Activated T-cell treated with anti-CD3 and anti-CD28 coated beads, Interleukin-2, amount 50 U/mL, for 24 hours (primary cell): ENCODE data around the gene LYRM4.

Source experiments
- DNase-seq: peaks from one replicate; pipeline ENCODE4 v3.0.0-alpha.2; 2020
- H3K27ac Mint-ChIP-seq: 2 replicates; pipeline ENCODE4 v1.8.0; 2020; ENCODE audit warnings: mild to moderate bottlenecking, mixed read lengths
- H3K27me3 Mint-ChIP-seq: 2 replicates; pipeline ENCODE4 v1.8.0; 2020; ENCODE audit warnings: mixed read lengths
- H3K36me3 Mint-ChIP-seq: 2 replicates; pipeline ENCODE4 v1.8.0; 2020; ENCODE audit warnings: low read depth, mixed read lengths
- H3K4me1 Mint-ChIP-seq: 2 replicates; pipeline ENCODE4 v1.8.0; 2020; ENCODE audit warnings: low read depth, mixed read lengths
- H3K4me3 Mint-ChIP-seq: 2 replicates; pipeline ENCODE4 v1.8.0; 2020; ENCODE audit warnings: mild to moderate bottlenecking, moderate library complexity, mixed read lengths
- H3K9me3 Mint-ChIP-seq: 2 replicates; pipeline ENCODE4 v1.8.0; 2020; ENCODE audit warnings: mixed read lengths

The LYRM4 gene

GRCh38 chr6:5174756-5175549 lies 85.8 kb downstream of the LYRM4 start:
- Mint-ChIP-seq H3K4me1 (peaks cover 57% of the 10 kb centered on the region), H3K36me3 (peaks cover 9% of the 10 kb centered on the region), H3K27me3 (no peaks in the 10 kb centered on the region), H3K4me3 (peak overlapping the region; percentile 60), H3K9me3 (no peaks in the 10 kb centered on the region), H3K27ac (peak overlapping the region; percentile 82)
- no peak for DNase-seq

DNA sequence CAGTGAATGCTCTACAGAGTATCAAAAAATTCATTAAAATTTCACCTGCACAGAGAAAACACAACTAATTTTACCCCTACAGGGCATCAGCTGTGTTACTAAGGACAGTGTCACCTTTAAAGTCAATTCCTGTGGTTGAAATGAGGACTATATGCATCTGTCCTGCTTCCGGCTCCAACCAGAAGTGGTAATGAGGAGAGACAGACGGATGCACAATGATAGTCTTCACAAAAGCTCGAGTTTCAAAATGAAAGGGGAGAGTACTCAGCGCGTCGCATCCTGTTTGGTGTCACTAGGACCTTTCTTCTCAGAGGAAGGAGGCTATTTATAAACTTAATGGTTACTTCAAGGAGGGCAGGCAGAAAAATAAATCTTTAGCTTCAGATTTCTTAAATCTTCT lies 86.5 kb downstream of the LYRM4 start:
- peak overlapping the region; percentile 82 for H3K27ac Mint-ChIP-seq
- H3K36me3 Mint-ChIP-seq, result peaks cover 8% of the 10 kb centered on the region
- DNase-seq, result no peak
- no peaks in the 10 kb centered on the region for H3K9me3 Mint-ChIP-seq
- H3K4me1 Mint-ChIP-seq, result peaks cover 50% of the 10 kb centered on the region
- H3K27me3 Mint-ChIP-seq, result no peaks in the 10 kb centered on the region
- peak overlapping the region; percentile 60 for H3K4me3 Mint-ChIP-seq

GRCh38 chr6:5173810-5174209 lies 86.9 kb downstream of the LYRM4 start:
- H3K4me3 Mint-ChIP-seq, result peak overlapping the region; percentile 60
- H3K4me1 Mint-ChIP-seq, result peaks cover 48% of the 10 kb centered on the region
- H3K27me3 Mint-ChIP-seq, result no peaks in the 10 kb centered on the region
- H3K9me3 Mint-ChIP-seq, result no peaks in the 10 kb centered on the region
- H3K36me3 Mint-ChIP-seq, result peaks cover 7% of the 10 kb centered on the region
- no peak for DNase-seq
- H3K27ac Mint-ChIP-seq, result peak overlapping the region; percentile 82

DNA sequence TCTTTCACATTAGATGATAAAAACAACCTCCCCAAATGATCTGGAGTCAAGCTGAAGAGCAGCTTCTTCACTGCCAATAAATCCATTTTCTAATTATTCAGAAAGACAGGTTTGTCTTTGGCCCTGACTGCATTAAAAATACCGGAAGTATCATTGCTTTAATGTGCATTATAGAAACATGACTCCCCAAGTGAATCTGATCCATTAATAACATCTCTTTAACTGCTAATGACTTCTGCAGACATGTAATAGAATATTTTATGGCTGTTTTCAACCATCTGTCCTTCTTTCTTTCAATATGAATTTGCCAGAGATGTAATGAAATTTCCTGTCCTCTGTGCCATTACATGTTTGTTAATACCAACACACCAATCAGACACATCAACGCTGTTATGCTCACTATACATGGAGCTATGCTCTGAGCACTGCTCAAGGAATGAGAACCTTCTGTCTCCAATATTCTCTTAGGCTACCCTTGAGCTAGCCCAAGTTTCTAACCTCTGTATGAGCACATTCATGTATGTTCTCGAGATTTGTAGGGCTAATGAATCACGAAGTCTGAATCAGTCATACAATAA lies 87.8 kb downstream of the LYRM4 start:
- no peak overlapping the region for H3K27ac Mint-ChIP-seq
- H3K27me3 Mint-ChIP-seq, result no peaks in the 10 kb centered on the region
- no peak for DNase-seq
- H3K9me3 Mint-ChIP-seq, result no peaks in the 10 kb centered on the region
- no peak overlapping the region for H3K4me3 Mint-ChIP-seq
- peaks cover 46% of the 10 kb centered on the region for H3K4me1 Mint-ChIP-seq
- H3K36me3 Mint-ChIP-seq, result peaks cover 7% of the 10 kb centered on the region

DNA sequence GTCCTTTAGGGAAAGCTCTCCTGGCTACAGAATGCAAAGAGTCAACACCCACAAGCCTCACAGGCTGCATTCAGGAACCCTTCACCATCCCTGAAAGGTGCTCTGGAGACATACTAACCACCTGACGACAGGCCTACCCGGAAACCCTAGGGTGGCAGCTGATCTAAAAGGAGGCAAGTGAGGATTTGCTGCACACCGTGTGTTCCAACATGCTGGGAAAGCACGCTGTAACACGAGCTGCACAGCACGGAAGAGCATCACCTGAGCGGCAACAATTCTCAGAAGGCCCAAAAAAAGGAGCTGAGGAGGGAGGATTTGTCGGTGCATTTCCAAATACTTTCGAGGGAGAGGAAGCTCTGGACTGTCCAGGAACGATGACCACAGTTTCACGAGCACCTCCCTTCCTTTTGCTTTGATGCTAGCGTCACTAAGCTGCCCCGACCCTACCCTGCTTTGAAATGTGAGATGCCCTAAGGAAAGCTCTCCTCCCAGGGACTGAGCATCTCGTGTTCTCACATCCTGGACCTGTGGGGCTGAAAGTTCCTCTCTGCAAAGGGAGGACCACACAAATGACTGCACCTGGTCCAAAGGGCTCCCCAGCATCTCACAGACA lies 88.6 kb downstream of the LYRM4 start:
- Mint-ChIP-seq H3K36me3 (peaks cover 7% of the 10 kb centered on the region), H3K27ac (no peak overlapping the region), H3K9me3 (no peaks in the 10 kb centered on the region), H3K4me1 (peaks cover 39% of the 10 kb centered on the region), H3K27me3 (no peaks in the 10 kb centered on the region), H3K4me3 (no peak overlapping the region)
- no peak for DNase-seq

DNA sequence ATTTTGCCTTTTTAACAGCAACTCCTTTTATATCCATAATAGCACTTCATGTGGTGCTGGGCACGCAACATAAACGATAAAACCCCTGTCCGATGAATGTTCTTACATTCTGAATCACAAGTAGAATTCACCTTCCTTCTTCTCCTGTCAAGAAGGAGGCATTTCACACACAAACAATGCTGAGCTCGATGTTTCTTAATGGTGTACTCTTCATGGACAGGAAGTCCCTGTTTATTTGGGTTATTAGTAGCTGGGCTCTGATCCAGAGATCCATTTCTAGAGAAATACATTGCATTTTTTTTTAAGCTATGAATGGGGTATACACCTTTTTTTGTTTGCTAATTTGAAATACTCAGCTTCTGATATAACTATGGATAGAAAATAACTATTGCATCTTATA lies 93.2 kb downstream of the LYRM4 start:
- H3K27ac Mint-ChIP-seq, result no peak overlapping the region
- no peaks in the 10 kb centered on the region for H3K9me3 Mint-ChIP-seq
- no peaks in the 10 kb centered on the region for H3K27me3 Mint-ChIP-seq
- peaks cover 9% of the 10 kb centered on the region for H3K4me1 Mint-ChIP-seq
- no peaks in the 10 kb centered on the region for H3K36me3 Mint-ChIP-seq
- no peak overlapping the region for H3K4me3 Mint-ChIP-seq
- DNase-seq, result no peak

DNA sequence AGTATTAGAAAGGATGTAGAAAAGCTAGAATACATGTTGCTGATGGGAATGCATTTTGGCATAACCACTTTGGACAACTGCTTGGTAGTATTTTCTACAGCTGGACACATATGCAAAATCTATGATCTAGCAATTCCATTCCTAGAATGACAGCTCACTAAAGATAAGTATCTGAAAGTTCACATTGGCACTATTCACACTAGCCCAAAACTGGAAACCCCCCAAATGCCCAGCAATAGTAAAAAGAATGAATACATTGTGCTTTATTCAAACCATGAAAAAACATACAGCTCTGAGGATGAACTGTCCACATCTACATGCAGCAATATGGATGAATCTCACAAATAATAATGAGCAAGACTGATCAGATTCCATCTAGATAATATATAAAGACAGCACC lies 96.7 kb downstream of the LYRM4 start:
- H3K27me3 Mint-ChIP-seq, result no peaks in the 10 kb centered on the region
- H3K27ac Mint-ChIP-seq, result no peak overlapping the region
- H3K9me3 Mint-ChIP-seq, result no peaks in the 10 kb centered on the region
- peaks cover 9% of the 10 kb centered on the region for H3K4me1 Mint-ChIP-seq
- no peak for DNase-seq
- H3K4me3 Mint-ChIP-seq, result no peak overlapping the region
- no peaks in the 10 kb centered on the region for H3K36me3 Mint-ChIP-seq

DNA sequence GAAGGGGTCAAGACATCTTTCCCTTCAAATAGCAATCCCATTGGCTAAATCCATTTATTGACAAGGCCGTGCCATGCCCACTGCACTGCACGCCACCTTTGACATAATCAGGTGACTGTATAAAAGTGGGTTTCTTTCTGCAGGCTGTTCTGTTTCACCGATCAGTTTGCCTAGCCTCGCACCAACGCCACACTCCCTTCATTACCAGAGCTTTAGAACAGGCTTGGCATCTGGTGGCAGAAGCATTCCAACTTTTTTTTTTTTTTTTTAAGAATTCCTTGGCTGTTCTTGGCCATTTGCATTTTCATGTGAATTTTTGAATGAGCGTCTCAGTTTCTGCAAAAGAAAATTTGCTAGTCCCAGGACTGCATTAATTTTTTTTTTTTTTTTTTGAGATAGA lies 97.5 kb downstream of the LYRM4 start:
- Mint-ChIP-seq H3K27ac (no peak overlapping the region), H3K4me3 (no peak overlapping the region), H3K36me3 (no peaks in the 10 kb centered on the region), H3K9me3 (no peaks in the 10 kb centered on the region), H3K27me3 (no peaks in the 10 kb centered on the region), H3K4me1 (peaks cover 9% of the 10 kb centered on the region)
- no peak for DNase-seq

DNA sequence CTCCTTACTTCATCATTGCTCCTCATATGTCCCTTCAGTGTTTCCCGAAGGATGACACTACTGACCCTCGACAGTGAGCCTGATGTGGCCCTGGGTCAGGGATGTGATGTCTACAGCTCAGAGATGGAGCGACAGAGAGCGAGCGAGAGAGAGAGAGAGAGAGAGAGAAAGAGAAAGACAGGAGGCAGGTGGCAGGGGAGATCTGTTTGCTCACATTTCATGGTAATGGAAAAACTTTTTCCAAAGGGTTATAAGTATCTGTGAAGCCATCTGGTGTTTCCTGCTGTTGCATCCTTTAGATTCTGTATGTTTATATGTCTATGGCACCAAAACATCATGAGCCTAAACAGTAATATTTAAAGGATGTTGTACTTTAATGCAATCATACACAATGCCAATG lies 98.4 kb downstream of the LYRM4 start:
- no peak overlapping the region for H3K4me3 Mint-ChIP-seq
- H3K27me3 Mint-ChIP-seq, result no peaks in the 10 kb centered on the region
- H3K9me3 Mint-ChIP-seq, result no peaks in the 10 kb centered on the region
- H3K27ac Mint-ChIP-seq, result no peak overlapping the region
- peaks cover 9% of the 10 kb centered on the region for H3K4me1 Mint-ChIP-seq
- no peaks in the 10 kb centered on the region for H3K36me3 Mint-ChIP-seq
- DNase-seq, result no peak

DNA sequence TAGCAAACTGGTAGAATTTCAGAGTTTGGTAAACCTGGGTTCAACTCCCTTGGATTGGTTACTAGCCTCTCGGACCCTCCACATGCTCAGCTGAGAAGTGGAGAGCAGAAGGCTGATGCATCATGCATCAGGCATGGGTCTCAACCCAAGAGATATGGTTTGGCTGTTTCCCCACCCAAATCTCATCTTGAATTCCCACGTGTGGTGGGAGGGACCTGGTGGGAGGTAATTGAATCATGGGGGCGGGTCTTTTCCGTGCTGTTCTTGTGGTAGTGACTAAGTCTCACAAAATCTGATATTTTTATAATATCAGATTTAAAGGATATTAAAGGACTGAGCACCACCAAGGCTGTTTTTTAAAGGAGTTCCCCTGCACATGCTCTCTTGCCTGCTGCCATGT lies 100.5 kb downstream of the LYRM4 start:
- no peak overlapping the region for H3K4me3 Mint-ChIP-seq
- no peaks in the 10 kb centered on the region for H3K27me3 Mint-ChIP-seq
- peaks cover 4% of the 10 kb centered on the region for H3K4me1 Mint-ChIP-seq
- no peaks in the 10 kb centered on the region for H3K9me3 Mint-ChIP-seq
- H3K36me3 Mint-ChIP-seq, result no peaks in the 10 kb centered on the region
- no peak overlapping the region for H3K27ac Mint-ChIP-seq
- no peak for DNase-seq

DNA sequence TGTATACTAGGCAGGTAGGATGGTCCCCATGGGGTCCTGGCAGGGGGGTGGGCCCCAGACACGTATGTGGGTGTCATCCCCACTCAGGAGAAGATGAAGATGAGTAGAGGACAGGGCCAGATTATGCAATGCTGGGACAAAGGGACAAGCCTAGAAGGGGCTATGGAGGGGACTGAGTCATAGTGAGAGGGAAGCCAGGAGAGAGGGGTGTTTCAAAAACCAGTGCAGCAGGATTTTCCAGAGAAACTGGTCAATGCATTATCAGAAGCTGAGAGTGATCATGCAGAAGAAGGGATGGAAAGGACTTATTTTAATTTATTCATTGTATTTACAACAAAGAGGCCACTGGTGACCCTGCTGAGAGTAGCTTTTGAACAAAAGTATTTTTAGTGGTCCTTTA lies 101.6 kb downstream of the LYRM4 start:
- no peak overlapping the region for H3K4me3 Mint-ChIP-seq
- no peaks in the 10 kb centered on the region for H3K36me3 Mint-ChIP-seq
- peaks cover 1% of the 10 kb centered on the region for H3K4me1 Mint-ChIP-seq
- no peaks in the 10 kb centered on the region for H3K27me3 Mint-ChIP-seq
- no peak for DNase-seq
- H3K27ac Mint-ChIP-seq, result no peak overlapping the region
- no peaks in the 10 kb centered on the region for H3K9me3 Mint-ChIP-seq

DNA sequence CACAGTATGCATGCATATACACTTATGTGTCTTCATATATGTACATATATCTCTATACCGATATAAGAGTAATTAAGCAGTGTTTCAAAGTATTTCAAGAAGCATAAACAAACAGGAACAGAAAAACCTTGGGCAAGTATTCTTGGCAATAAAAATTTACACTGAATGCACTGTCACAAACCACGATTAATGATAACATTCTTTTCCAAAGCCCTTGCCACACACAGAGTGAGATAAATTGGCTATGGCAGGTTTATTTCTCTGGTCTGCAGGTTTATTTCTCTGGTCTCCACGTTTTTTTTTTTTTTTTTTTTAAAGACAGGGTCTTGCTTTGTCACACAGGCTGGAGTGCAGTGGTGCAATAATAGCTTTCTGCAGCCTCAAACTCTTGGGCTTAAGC lies 102.6 kb downstream of the LYRM4 start:
- H3K27me3 Mint-ChIP-seq, result no peaks in the 10 kb centered on the region
- no peak overlapping the region for H3K27ac Mint-ChIP-seq
- no peaks in the 10 kb centered on the region for H3K9me3 Mint-ChIP-seq
- no peak for DNase-seq
- H3K4me1 Mint-ChIP-seq, result no peaks in the 10 kb centered on the region
- no peaks in the 10 kb centered on the region for H3K36me3 Mint-ChIP-seq
- no peak overlapping the region for H3K4me3 Mint-ChIP-seq

DNA sequence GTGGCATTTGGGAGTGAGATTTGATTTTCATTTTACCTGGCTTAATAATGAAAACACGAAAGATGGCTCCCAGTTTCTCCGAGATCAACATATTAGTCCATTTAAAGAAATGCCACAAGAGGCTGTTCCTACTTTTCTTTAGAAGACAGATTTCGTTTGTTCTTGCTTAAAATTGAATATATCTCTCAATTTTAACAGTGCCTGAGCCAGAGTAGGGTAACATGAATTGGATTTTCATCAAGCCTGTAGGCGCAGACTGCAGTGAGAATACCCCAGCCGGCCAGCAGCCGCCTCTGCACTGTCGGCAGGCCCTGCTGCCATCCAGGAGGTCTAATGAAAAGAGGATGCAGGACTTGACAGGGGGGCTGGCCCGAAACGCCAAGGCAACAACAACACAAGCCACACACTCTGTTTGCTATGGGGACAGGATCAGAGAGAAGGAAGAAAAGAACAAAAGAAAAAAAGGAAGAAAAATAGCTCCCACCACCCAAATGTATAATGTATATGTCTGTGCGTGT lies 103.1 kb downstream of the LYRM4 start:
- H3K9me3 Mint-ChIP-seq, result no peaks in the 10 kb centered on the region
- no peak for DNase-seq
- no peaks in the 10 kb centered on the region for H3K36me3 Mint-ChIP-seq
- H3K4me3 Mint-ChIP-seq, result no peak overlapping the region
- no peaks in the 10 kb centered on the region for H3K27me3 Mint-ChIP-seq
- no peaks in the 10 kb centered on the region for H3K4me1 Mint-ChIP-seq
- H3K27ac Mint-ChIP-seq, result no peak overlapping the region

- no peak overlapping the region for H3K4me3 Mint-ChIP-seq
- no peaks in the 10 kb centered on the region for H3K36me3 Mint-ChIP-seq
- no peaks in the 10 kb centered on the region for H3K4me1 Mint-ChIP-seq
- no peak for DNase-seq
- H3K27me3 Mint-ChIP-seq, result no peaks in the 10 kb centered on the region
- H3K27ac Mint-ChIP-seq, result no peak overlapping the region
- H3K9me3 Mint-ChIP-seq, result no peaks in the 10 kb centered on the region
These were observed 104.1 kb downstream of the LYRM4 start for GRCh38 chr6:5156627-5157026.

- H3K36me3 Mint-ChIP-seq, result no peaks in the 10 kb centered on the region
- H3K9me3 Mint-ChIP-seq, result no peaks in the 10 kb centered on the region
- H3K27ac Mint-ChIP-seq, result no peak overlapping the region
- no peaks in the 10 kb centered on the region for H3K27me3 Mint-ChIP-seq
- H3K4me3 Mint-ChIP-seq, result no peak overlapping the region
- no peak for DNase-seq
- no peaks in the 10 kb centered on the region for H3K4me1 Mint-ChIP-seq
These were observed 104.8 kb downstream of the LYRM4 start for GRCh38 chr6:5155906-5156305.
